ENCODE data around the gene UBR4.

The UBR4 gene

GRCh38 chr1:19110257-19110927 lies 99.7 kb downstream of the UBR4 start:
- 0 out of 2 replicates have a peak, but pooled peaks cover 4% of the 10 kb centered on the region for H4K20me1 ChIP-seq (ENCODE audit: control insufficient read depth, insufficient read depth, low read depth, low read length)
- H3K9me3 ChIP-seq (ENCODE audit: control insufficient read depth, insufficient read depth, low read length) = no peaks in the 10 kb centered on the region
- H3K4me1 ChIP-seq (ENCODE audit: control insufficient read depth, low read length) = no peaks in the 10 kb centered on the region
- no peaks in the 10 kb centered on the region for H3K27me3 ChIP-seq (ENCODE audit: control insufficient read depth, low read length)
- H3K4me2 ChIP-seq (ENCODE audit: low read length) = no peak overlapping the region
- H3K9me2 ChIP-seq (replicated peaks; ENCODE audit: control insufficient read depth, low read length) = no peaks in the 10 kb centered on the region
- no peak overlapping the region for H3K4me3 ChIP-seq (ENCODE audit: low read length)
- H3K27ac ChIP-seq (ENCODE audit: low read depth, low read length) = no peak overlapping the region
- no peaks in the 10 kb centered on the region for H3K79me2 ChIP-seq (ENCODE audit: control insufficient read depth, low read length)
- TF ChIP-seq EZH2phosphoT487 (IDR thresholded peaks at IDR 0.05; ENCODE audit: borderline replicate concordance, low read length) (no peak), CTCF (IDR thresholded peaks at IDR 0.05; ENCODE audit: low read depth, low read length, poor library complexity, severe bottlenecking) (no peak)
- H3K36me3 ChIP-seq (ENCODE audit: control insufficient read depth, low read length) = peaks cover 95% of the 10 kb centered on the region
- H3F3A ChIP-seq (ENCODE audit: control insufficient read depth, insufficient read depth) = no peaks in the 10 kb centered on the region

GRCh38 chr1:19109545-19109944 lies 100.5 kb downstream of the UBR4 start:
- Histone ChIP-seq H3K27me3 (ENCODE audit: control insufficient read depth, low read length) (no peaks in the 10 kb centered on the region), H4K20me1 (ENCODE audit: control insufficient read depth, insufficient read depth, low read depth, low read length) (0 out of 2 replicates have a peak, but pooled peaks cover 3% of the 10 kb centered on the region), H3K9me2 (replicated peaks; ENCODE audit: control insufficient read depth, low read length) (no peaks in the 10 kb centered on the region), H3K4me1 (ENCODE audit: control insufficient read depth, low read length) (no peaks in the 10 kb centered on the region), H3K27ac (ENCODE audit: low read depth, low read length) (no peak overlapping the region), H3K4me3 (ENCODE audit: low read length) (no peak overlapping the region), H3K36me3 (ENCODE audit: control insufficient read depth, low read length) (peaks cover 95% of the 10 kb centered on the region), H3K9me3 (ENCODE audit: control insufficient read depth, insufficient read depth, low read length) (no peaks in the 10 kb centered on the region), H3K79me2 (ENCODE audit: control insufficient read depth, low read length) (no peaks in the 10 kb centered on the region), H3F3A (ENCODE audit: control insufficient read depth, insufficient read depth) (no peaks in the 10 kb centered on the region), H3K4me2 (ENCODE audit: low read length) (no peak overlapping the region)
- TF ChIP-seq EZH2phosphoT487 (IDR thresholded peaks at IDR 0.05; ENCODE audit: borderline replicate concordance, low read length) (no peak), CTCF (IDR thresholded peaks at IDR 0.05; ENCODE audit: low read depth, low read length, poor library complexity, severe bottlenecking) (no peak)

DNA sequence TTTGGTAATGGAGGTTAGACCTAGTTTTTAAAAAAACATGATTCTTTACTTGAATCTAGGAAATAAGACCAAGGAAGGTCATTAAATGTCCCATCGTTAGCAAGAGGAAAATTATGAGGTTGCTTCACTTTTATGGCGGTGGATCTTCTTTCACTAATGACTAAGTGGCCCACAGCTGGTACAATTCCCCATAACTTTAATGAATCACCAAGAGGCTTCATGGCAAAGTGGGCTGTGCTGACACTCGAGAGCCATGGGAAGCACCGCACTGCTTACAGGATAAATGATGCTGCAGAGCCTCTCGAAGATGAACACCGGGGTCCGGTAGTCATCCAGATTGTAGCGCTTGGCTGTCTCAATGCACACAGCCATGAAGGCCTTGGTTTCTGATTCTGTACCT lies 108.8 kb downstream of the UBR4 start:
- H4K20me1 ChIP-seq (ENCODE audit: control insufficient read depth, insufficient read depth, low read depth, low read length) = no peaks in the 10 kb centered on the region
- TF ChIP-seq EZH2phosphoT487 (IDR thresholded peaks at IDR 0.05; ENCODE audit: borderline replicate concordance, low read length) = no peak
- no peak for TF ChIP-seq CTCF (IDR thresholded peaks at IDR 0.05; ENCODE audit: low read depth, low read length, poor library complexity, severe bottlenecking)
- no peaks in the 10 kb centered on the region for H3K9me3 ChIP-seq (ENCODE audit: control insufficient read depth, insufficient read depth, low read length)
- H3K9me2 ChIP-seq (replicated peaks; ENCODE audit: control insufficient read depth, low read length) = no peaks in the 10 kb centered on the region
- no peaks in the 10 kb centered on the region for H3K79me2 ChIP-seq (ENCODE audit: control insufficient read depth, low read length)
- H3F3A ChIP-seq (ENCODE audit: control insufficient read depth, insufficient read depth) = no peaks in the 10 kb centered on the region
- H3K27me3 ChIP-seq (ENCODE audit: control insufficient read depth, low read length) = no peaks in the 10 kb centered on the region
- no peaks in the 10 kb centered on the region for H3K4me1 ChIP-seq (ENCODE audit: control insufficient read depth, low read length)
- H3K4me3 ChIP-seq (ENCODE audit: low read length) = no peak overlapping the region
- peaks cover 98% of the 10 kb centered on the region for H3K36me3 ChIP-seq (ENCODE audit: control insufficient read depth, low read length)
- H3K27ac ChIP-seq (ENCODE audit: low read depth, low read length) = no peak overlapping the region
- no peak overlapping the region for H3K4me2 ChIP-seq (ENCODE audit: low read length)

Data from DOHH2 (cell line).